Stimulated activated CD8-positive, alpha-beta memory T cell treated with anti-CD3 and anti-CD28 coated beads, Interleukin-7, amount 100 ng/mL, for 24 hours (primary cell): ENCODE measurements around the gene FLII.
"Not testable (repeated sequence)": the region's sequence is repeated elsewhere in the genome, so short reads cannot be mapped to it uniquely, and the experiment has no call there.

ENCODE experiments used
- DNase-seq: peaks from one replicate; pipeline ENCODE4 v3.0.0-alpha.2; 2020; ENCODE audit warnings: low read depth

FLII gene

GRCh38 chr17:18258356-18259038 is at the start of gene FLII:
Gene FLII, minus strand, starts transcription at chr17:18258738. Its CDS starts 48 bp downstream, at chr17:18258690.
- no peak for DNase-seq

DNA sequence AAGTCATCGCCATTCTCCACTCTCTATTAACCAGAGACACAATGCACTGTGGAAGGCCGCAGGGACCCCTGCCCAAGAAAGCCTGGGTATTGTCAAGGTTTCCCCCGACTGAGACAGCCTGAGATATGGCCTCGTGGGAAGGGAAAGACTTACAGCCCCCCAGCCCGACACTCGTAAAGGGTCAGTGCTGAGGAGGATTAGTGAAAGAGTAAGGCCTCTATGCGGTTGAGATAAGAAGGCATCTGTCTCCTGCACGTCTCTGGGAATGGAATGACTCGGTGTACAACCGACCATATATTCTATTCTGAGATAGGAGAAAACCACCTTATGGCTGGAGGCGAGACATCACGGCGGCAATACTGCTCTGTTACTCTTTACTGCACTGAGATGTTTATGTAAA is 44.7 kb upstream of the FLII start:
- not testable (repeated sequence) for DNase-seq

DNA sequence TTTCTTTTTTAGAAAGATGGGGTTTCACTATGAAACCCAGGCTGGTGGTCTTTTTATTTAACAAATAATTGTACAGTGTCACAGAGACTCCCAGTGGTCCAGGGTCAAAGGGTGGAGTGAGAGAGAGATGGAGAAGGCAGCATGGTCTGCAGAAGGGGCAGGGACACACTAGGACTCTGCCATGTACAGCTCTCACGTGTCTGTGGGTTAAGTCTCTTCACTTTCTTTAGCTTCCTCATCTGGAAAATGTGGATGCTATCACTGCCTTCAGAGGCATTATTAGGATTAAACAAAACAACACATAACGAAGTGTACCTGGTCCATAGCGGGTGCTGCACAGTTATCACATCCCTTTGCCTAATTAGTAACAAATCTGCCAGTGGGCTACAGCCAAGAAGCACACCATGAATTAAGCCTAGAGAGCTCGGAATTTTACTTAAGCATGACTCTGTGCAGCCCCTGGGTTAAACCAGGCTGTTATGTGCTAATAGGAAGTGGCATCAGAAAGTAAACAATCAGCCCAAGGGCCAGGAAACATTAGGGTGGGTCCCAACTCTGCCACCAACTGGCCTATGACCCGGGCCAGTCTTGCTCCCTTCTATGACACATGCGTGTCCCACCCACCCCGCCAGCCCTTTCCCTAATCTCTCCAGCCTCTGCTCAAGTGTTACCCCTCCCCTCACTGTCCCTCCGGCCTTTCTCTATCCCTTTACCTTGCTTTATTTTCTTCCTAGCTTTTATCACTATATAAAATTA is 42.4 kb upstream of the FLII start:
- DNase-seq, result no peak

DNA sequence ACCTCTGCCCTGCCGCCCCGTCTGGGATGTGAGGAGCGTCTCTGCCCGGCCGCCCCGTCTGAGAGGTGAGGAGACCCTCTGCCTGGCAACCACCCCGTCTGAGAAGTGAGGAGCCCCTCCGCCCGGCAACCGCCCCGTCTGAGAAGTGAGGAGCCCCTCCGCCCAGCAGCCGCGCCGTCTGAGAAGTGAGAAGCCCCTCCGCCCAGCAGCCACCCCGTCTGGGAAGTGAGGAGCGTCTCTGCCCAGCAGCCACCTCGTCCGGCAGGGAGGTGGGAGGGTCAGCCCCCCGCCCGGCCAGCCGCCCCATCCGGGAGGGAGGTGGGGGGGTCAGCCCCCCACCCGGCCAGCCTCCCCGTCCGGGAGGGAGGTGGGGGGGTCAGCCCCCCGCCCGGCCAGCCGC is 39.5 kb upstream of the FLII start:
- not testable (repeated sequence) for DNase-seq

GRCh38 chr17:18291718-18292540 is 33.4 kb upstream of the FLII start:
- DNase-seq, result no peak

DNA sequence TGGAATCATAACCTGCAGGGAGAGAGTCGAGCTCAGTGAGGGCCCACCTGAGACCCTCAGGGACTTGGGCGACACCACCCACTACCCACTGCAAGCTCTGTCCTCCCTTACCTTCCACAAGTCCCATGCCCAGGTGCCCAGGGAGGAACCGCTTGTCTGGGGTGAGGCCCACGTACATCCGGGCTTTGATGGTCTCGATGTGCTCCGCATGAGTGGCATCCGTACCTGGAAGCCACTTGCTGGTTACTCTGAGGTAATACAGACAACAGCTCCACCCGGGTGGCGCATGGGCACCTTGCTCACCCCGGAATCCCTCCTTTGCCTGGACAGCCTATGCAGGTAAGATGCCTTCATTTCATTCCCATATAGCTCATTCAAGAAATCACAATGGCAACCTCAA is 26.8 kb upstream of the FLII start:
- DNase-seq, result no peak

DNA sequence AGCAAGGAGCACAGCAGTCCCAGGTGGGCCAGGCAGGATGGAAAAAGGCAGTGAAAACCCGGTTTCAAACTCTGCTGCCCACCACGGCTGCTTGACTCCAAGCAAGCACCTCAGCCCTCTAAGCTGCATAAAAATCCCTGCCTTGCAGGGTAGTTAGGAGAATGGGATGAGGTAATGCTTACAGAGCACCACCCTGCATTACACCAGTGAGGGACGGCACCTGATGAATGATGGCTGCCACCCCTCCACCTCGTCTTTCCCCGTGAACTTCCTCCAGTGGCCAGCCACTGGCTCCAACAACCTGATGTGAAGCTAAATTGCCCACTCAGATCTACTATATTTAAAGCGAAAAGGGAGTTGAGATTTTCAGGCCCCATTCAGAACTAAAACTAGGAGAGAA is 23.2 kb upstream of the FLII start:
- no peak for DNase-seq

DNA sequence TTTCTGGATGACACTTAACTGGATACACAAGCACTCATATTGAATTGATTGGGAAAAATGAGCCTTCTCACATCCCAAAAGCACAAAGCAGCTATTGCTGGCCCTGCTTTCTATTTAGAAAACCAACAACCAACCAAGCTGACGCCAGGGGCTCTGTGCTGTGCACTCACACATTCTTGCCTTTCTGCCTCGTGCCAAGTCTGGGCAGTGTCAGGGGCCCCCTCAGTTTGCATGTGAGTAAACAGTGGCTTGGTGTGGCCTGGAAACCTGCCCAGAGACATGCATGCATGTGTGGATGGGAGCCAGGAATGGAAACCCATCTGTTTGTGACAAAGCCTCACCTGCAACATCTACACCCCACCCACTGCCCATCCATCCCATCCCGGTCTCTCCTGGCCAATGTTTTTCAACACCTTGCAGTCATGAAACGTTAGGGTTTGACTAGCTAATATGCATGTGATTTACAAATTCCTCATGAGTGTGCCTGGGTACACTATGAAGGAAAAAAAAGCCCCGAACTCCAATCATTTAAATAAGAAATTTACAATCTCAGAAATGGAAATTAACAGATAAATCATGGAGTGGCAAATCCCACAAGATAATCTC is 22.3 kb upstream of the FLII start:
- DNase-seq, result no peak

GRCh38 chr17:18280249-18280648 is 21.7 kb upstream of the FLII start:
- no peak for DNase-seq

DNA sequence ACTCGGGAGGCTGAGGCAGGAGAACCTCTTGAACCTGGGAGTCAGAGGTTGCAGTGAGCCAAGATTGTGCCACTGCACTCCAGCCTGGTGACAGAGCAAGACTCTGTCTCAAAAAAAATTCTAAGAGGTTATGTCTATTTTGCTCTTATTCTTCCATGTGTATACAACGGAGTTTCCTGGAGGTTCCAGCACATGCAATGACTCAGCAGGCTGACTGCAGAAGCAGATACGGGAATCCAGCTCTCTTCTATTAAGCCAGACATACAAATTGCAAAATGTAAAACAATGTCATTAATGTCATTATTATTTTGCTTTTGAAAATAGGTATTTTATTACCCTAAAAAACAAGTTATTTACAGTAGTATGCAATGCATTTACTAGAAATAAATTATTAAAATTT is 20.3 kb upstream of the FLII start:
- DNase-seq, result no peak

DNA sequence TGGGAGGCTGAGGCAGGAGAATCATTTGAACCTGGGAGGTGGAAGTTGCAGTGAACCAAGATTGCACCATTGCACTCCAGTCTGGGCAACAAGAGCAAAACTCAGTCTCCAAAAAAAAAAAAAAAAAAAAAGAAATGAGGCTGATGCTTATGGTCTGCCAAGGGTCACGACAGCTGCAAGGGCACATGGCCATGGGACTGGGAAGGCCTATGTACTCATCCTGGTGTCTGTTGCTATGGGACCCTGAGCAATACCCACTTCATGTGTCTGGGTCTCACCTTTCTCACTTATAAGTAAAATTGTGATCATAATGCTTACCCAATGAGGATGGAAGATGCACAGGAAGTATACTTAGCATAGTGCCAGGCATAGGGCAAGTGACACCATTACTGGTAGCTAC is 18.5 kb upstream of the FLII start:
- no peak for DNase-seq

DNA sequence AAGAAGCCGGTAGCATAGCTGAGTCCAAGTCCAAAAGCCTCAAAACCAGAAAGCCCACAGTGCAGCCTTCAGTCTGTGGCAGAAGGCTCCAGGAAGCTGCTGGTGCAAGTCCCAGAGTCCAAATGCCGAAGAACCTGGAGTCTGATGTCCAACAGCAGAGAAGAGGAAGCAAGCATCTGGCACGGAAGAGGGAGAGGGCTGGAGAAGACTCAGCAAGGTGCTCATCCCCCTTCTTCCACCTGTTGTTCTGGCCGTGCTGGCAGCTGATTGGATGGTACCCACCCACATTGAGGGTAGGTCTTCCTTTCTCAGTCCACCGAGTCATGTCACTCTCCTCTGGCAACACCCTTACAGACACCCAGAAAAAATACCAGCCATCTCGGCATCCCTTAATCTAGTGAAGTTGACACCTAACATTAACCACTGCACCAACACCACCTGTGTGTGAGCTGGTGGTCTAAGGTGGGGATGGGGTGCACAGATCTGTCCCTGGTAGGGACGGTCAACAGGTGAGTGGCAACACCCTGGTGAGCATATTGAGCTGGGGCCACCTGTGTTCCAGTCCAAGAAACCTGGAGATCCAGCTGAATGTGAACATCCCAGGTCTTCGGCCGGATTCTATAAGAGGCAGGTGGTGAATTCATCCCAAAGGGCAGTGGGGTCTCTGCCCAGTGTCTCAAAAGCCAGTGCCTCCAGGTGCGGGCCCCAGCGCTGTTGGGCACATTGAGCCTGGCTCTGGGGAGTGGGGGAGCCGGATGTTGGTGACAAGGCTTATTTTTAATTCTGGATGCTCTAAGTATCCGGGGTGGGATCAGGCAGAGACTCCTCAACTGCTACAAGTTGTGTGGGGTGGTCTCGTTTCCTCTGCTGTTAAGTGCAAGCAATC is 11.8 kb upstream of the FLII start:
- DNase-seq, result no peak

- DNase-seq, result no peak
Observed at GRCh38 chr17:18267927-18268711, 9.6 kb upstream of the FLII start.

GRCh38 chr17:18267366-18267765 is 8.8 kb upstream of the FLII start:
- DNase-seq, result no peak

DNA sequence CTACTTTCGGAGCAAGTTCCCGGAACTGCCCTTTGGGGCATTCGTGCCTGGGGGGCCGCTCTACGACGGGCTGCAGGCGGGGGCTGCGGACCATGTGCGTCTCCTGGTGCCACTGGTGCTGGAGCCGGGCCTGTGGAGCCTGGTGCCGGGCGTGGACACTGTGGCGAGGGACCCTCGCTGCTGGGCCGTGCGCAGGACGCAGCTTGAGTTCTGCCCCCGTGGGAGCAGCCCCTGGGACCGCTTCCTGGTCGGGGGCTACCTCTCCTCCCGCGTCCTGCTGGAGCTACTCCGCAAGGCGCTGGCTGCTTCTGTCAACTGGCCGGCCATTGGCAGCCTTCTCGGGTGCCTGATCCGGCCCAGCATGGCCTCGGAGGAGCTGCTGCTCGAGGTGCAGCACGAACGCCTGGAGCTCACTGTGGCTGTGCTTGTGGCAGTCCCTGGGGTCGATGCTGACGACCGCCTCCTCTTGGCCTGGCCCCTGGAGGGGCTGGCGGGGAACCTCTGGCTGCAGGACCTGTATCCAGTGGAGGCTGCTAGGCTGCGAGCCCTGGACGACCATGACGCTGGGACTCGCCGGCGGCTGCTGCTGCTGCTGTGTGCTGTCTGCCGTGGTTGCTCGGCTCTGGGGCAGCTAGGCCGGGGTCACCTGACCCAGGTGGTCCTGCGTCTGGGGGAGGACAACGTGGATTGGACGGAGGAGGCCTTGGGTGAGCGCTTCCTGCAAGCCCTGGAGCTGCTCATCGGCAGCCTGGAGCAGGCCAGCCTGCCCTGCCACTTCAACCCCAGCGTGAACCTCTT is 5.5 kb upstream of the FLII start:
- DNase-seq, result no peak

DNA sequence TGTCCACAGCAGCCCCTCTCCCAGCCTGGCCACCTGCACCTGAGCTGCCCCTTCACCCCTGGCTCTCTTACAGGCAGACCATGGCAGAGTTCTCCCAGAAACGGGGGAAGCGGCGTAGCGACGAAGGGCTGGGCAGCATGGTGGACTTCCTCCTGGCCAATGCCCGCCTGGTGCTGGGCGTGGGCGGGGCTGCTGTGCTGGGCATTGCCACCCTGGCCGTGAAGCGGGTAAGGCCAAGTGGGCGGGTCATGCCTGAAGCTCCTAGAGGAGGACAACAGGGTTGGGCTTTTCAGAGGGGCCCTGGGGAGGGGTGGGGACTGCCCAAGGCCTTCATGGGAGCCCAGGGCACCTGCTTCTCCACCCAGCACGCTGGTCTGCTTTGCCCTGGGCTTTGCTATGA is 4.1 kb upstream of the FLII start:
- no peak for DNase-seq

GRCh38 chr17:18262111-18262510 is 3.6 kb upstream of the FLII start:
- no peak for DNase-seq

DNA sequence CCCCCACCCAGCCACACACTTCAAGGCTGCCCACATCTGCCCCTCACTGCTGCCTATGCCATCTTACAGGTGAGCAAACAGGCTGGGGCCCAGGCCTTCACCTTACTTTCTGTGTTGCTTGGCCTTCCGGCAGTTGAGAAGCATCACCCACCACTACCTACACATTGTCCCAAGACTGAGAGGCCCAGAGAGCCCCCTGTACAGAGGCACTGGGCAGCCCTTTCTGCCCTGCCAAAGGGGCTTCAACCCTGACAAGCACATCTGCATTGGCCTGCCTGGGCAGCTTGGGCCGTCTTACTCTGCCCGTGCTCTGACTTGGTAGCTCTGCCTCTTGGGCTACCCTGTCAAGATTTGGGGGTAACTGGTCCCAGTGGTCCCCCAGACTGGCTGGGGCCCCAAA is 3.1 kb upstream of the FLII start:
- DNase-seq, result no peak

GRCh38 chr17:18261146-18261515 is 2.6 kb upstream of the FLII start:
- DNase-seq, result peak; percentile 14
